ENCODE results near the gene SUGCT. TPM values are rescaled to one million over a fixed set of nuclear protein-coding genes. Genes with fewer than 3 reads are reported as not detected.

SUGCT gene
- total RNA-seq, 2 experiments from 2014 or later, result 1.2 to 1.9 TPM

GRCh38 chr7:40544221-40544723, 409.5 kb downstream of the SUGCT start:
- no peaks in the 10 kb centered on the region for H3K4me1 Mint-ChIP-seq
- no peaks in the 10 kb centered on the region for H3K36me3 Mint-ChIP-seq (ENCODE audit: low read depth)
- DNase-seq, result no peak
- no peaks in the 10 kb centered on the region for H3K9me3 Mint-ChIP-seq (ENCODE audit: low read depth)
- no peak overlapping the region for H3K27ac Mint-ChIP-seq
- no peaks in the 10 kb centered on the region for H3K27me3 Mint-ChIP-seq
- intact Hi-C loops (cut with DNase I, micrococcal nuclease), result no loop called here
- no peak overlapping the region for H3K4me3 Mint-ChIP-seq
- ATAC-seq, result no peak
- POLR2A ChIA-PET, result no interaction called here
- CTCF ChIA-PET, result interaction anchor here (0.7 kb wide), 1 partner anchor 31 kb away, joined by 4 read pairs; no protein-coding TSS in a partner anchor

GRCh38 chr7:40544871-40545303, 410.1 kb downstream of the SUGCT start:
- no peak overlapping the region for H3K27ac Mint-ChIP-seq

GRCh38 chr7:40545739-40546138, 410.9 kb downstream of the SUGCT start:
- no peaks in the 10 kb centered on the region for H3K9me3 Mint-ChIP-seq (ENCODE audit: low read depth)
- no peak overlapping the region for H3K4me3 Mint-ChIP-seq
- CTCF ChIA-PET, result no interaction called here
- H3K27ac Mint-ChIP-seq, result no peak overlapping the region
- DNase-seq, result no peak
- intact Hi-C loops (cut with DNase I, micrococcal nuclease), result no loop called here
- H3K4me1 Mint-ChIP-seq, result no peaks in the 10 kb centered on the region
- POLR2A ChIA-PET, result no interaction called here
- H3K36me3 Mint-ChIP-seq (ENCODE audit: low read depth), result no peaks in the 10 kb centered on the region
- no peaks in the 10 kb centered on the region for H3K27me3 Mint-ChIP-seq
- ATAC-seq, result no peak

More at GRCh38 chr7:40544871-40545303, 410.1 kb downstream of the SUGCT start:
- ChIA-PET CTCF (interaction anchor here (0.7 kb wide), 1 partner anchor 32 kb away, joined by 4 read pairs; no protein-coding TSS in a partner anchor), POLR2A (no interaction called here)
- no peaks in the 10 kb centered on the region for H3K36me3 Mint-ChIP-seq (ENCODE audit: low read depth)
- intact Hi-C loops (cut with DNase I, micrococcal nuclease), result no loop called here
- H3K9me3 Mint-ChIP-seq (ENCODE audit: low read depth), result no peaks in the 10 kb centered on the region
- DNase-seq (no peak), ATAC-seq (no peak)
- H3K27me3 Mint-ChIP-seq, result no peaks in the 10 kb centered on the region
- H3K4me1 Mint-ChIP-seq, result no peaks in the 10 kb centered on the region
- H3K4me3 Mint-ChIP-seq, result no peak overlapping the region

- ChIA-PET CTCF (interaction anchor here (0.5 kb wide), 1 partner anchor 1349 kb away, joined by 3 read pairs; no protein-coding TSS in a partner anchor), POLR2A (no interaction called here)
- H3K9me3 Mint-ChIP-seq (ENCODE audit: low read depth), result no peaks in the 10 kb centered on the region
- H3K4me3 Mint-ChIP-seq, result no peak overlapping the region
- intact Hi-C loops (cut with DNase I, micrococcal nuclease), result no loop called here
- H3K4me1 Mint-ChIP-seq, result peaks cover 3% of the 10 kb centered on the region
- DNase-seq (no peak), ATAC-seq (no peak)
- no peak overlapping the region for H3K27ac Mint-ChIP-seq
- no peaks in the 10 kb centered on the region for H3K27me3 Mint-ChIP-seq
- H3K36me3 Mint-ChIP-seq (ENCODE audit: low read depth), result no peaks in the 10 kb centered on the region
Measured at GRCh38 chr7:40546616-40547501, 412.1 kb downstream of the SUGCT start.

- Mint-ChIP-seq H3K4me3 (no peak overlapping the region), H3K27ac (no peak overlapping the region), H3K9me3 (ENCODE audit: low read depth) (no peaks in the 10 kb centered on the region), H3K4me1 (peaks cover 4% of the 10 kb centered on the region), H3K36me3 (ENCODE audit: low read depth) (no peaks in the 10 kb centered on the region), H3K27me3 (no peaks in the 10 kb centered on the region)
- intact Hi-C loops (cut with DNase I, micrococcal nuclease), result no loop called here
- ChIA-PET POLR2A (no interaction called here), CTCF (no interaction called here)
- ATAC-seq (no peak), DNase-seq (no peak)
Measured at GRCh38 chr7:40549372-40550039, 414.7 kb downstream of the SUGCT start.

- Mint-ChIP-seq H3K4me3 (no peak overlapping the region), H3K4me1 (peaks cover 4% of the 10 kb centered on the region), H3K27me3 (no peaks in the 10 kb centered on the region), H3K9me3 (ENCODE audit: low read depth) (no peaks in the 10 kb centered on the region), H3K27ac (no peak overlapping the region), H3K36me3 (ENCODE audit: low read depth) (no peaks in the 10 kb centered on the region)
- no peak for DNase-seq
- peak; percentile 47 for ATAC-seq
- CTCF ChIA-PET, result no interaction called here
- intact Hi-C loops (cut with DNase I, micrococcal nuclease), result no loop called here
- POLR2A ChIA-PET, result no interaction called here
Measured at GRCh38 chr7:40551685-40552576, 417.1 kb downstream of the SUGCT start.

GRCh38 chr7:40560672-40561071, 425.9 kb downstream of the SUGCT start:
- H3K27me3 Mint-ChIP-seq, result no peaks in the 10 kb centered on the region
- H3K9me3 Mint-ChIP-seq (ENCODE audit: low read depth), result no peaks in the 10 kb centered on the region
- intact Hi-C loops (cut with DNase I, micrococcal nuclease), result no loop called here
- no peak for ATAC-seq
- ChIA-PET CTCF (no interaction called here), POLR2A (no interaction called here)
- no peak overlapping the region for H3K4me3 Mint-ChIP-seq
- no peak for DNase-seq
- H3K27ac Mint-ChIP-seq, result no peak overlapping the region
- no peaks in the 10 kb centered on the region for H3K36me3 Mint-ChIP-seq (ENCODE audit: low read depth)
- no peaks in the 10 kb centered on the region for H3K4me1 Mint-ChIP-seq

GRCh38 chr7:40566879-40567278, 432.1 kb downstream of the SUGCT start:
- POLR2A ChIA-PET, result no interaction called here
- intact Hi-C loops (cut with DNase I, micrococcal nuclease), result no loop called here
- ATAC-seq, result no peak
- DNase-seq, result no peak
- no peaks in the 10 kb centered on the region for H3K4me1 Mint-ChIP-seq
- CTCF ChIA-PET, result interaction anchor here (0.9 kb wide), 1 partner anchor 436 kb away, joined by 3 read pairs; no protein-coding TSS in a partner anchor
- H3K27ac Mint-ChIP-seq, result no peak overlapping the region
- no peak overlapping the region for H3K4me3 Mint-ChIP-seq
- H3K9me3 Mint-ChIP-seq (ENCODE audit: low read depth), result no peaks in the 10 kb centered on the region
- H3K27me3 Mint-ChIP-seq, result no peaks in the 10 kb centered on the region
- no peaks in the 10 kb centered on the region for H3K36me3 Mint-ChIP-seq (ENCODE audit: low read depth)

- no peak overlapping the region for H3K27ac Mint-ChIP-seq
Measured at GRCh38 chr7:40569326-40569725, 434.5 kb downstream of the SUGCT start.

GRCh38 chr7:40570223-40570622, 435.4 kb downstream of the SUGCT start:
- CTCF ChIA-PET, result no interaction called here
- intact Hi-C loops (cut with DNase I, micrococcal nuclease), result no loop called here

More at GRCh38 chr7:40569326-40569725, 434.5 kb downstream of the SUGCT start:
- no peak overlapping the region for H3K4me3 Mint-ChIP-seq
- ChIA-PET POLR2A (no interaction called here), CTCF (no interaction called here)
- intact Hi-C loops (cut with DNase I, micrococcal nuclease), result no loop called here
- ATAC-seq (no peak), DNase-seq (no peak)
- no peaks in the 10 kb centered on the region for H3K4me1 Mint-ChIP-seq
- H3K27me3 Mint-ChIP-seq, result no peaks in the 10 kb centered on the region
- no peaks in the 10 kb centered on the region for H3K9me3 Mint-ChIP-seq (ENCODE audit: low read depth)
- no peaks in the 10 kb centered on the region for H3K36me3 Mint-ChIP-seq (ENCODE audit: low read depth)

GRCh38 chr7:40571796-40572195, 437.0 kb downstream of the SUGCT start:
- intact Hi-C loops (cut with DNase I, micrococcal nuclease), result no loop called here
- no peaks in the 10 kb centered on the region for H3K4me1 Mint-ChIP-seq
- H3K27me3 Mint-ChIP-seq, result no peaks in the 10 kb centered on the region
- ATAC-seq (no peak), DNase-seq (no peak)
- H3K27ac Mint-ChIP-seq, result no peak overlapping the region
- H3K36me3 Mint-ChIP-seq (ENCODE audit: low read depth), result no peaks in the 10 kb centered on the region
- H3K9me3 Mint-ChIP-seq (ENCODE audit: low read depth), result no peaks in the 10 kb centered on the region
- H3K4me3 Mint-ChIP-seq, result no peak overlapping the region
- ChIA-PET POLR2A (no interaction called here), CTCF (interaction anchor here (0.9 kb wide), 1 partner anchor 12 kb away, joined by 3 read pairs; no protein-coding TSS in a partner anchor)

More at GRCh38 chr7:40570223-40570622, 435.4 kb downstream of the SUGCT start:
- DNase-seq, result no peak
- Mint-ChIP-seq H3K36me3 (ENCODE audit: low read depth) (no peaks in the 10 kb centered on the region), H3K27me3 (no peaks in the 10 kb centered on the region), H3K4me1 (no peaks in the 10 kb centered on the region), H3K4me3 (no peak overlapping the region), H3K9me3 (ENCODE audit: low read depth) (no peaks in the 10 kb centered on the region), H3K27ac (no peak overlapping the region)
- POLR2A ChIA-PET, result no interaction called here
- no peak for ATAC-seq
